Esophagus muscularis mucosa (tissue), 3 donors: ENCODE data around the gene HS6ST3.

Experiments
- CTCF ChIP-seq, 3 experiments: fragments of 200-600 bp in 2 of 3; fragments of 450-650 bp in 1 of 3; sonication (generic) in 2 of 3; IDR thresholded peaks; one replicate each; pipeline ENCODE4 v1.5.1; 2017 to 2019; ENCODE audit warnings: antibody characterized with exemption in 3 of 3, mild to moderate bottlenecking in 2 of 3, moderate library complexity in 1 of 3
- POLR2A ChIP-seq: fragments of 450-650 bp; IDR thresholded peaks from one replicate; pipeline ENCODE4 v1.6.1; 2017; ENCODE audit warnings: antibody characterized with exemption, moderate library complexity, mild to moderate bottlenecking, low read depth
- POLR2AphosphoS5 ChIP-seq, 2 donors: sonication (generic); formaldehyde crosslinking; IDR thresholded peaks; one replicate each; pipeline ENCODE4 v1.6.1; 2017; ENCODE audit warnings: antibody characterized with exemption in 2 of 2

GRCh38 chr13:96052656-96053002 is 37.3 kb upstream of the HS6ST3 start:
- TF ChIP-seq CTCF (IDR thresholded peaks at IDR 0.05) = no peak
- TF ChIP-seq POLR2A = no peak
- TF ChIP-seq POLR2AphosphoS5 (IDR thresholded peaks at IDR 0.05) = no peak
